Hematopoietic multipotent progenitor cell treated with erythropoietin and hydrocortisone succinate and interleukin-3 and kit ligand, for 8 days (in vitro differentiated cells): Measurements from ENCODE around the gene KIF6.
A peak's percentile ranks its signal among the peaks of the same experiment; 100 is the strongest.
"Not testable (repeated sequence)": the region's sequence is repeated elsewhere in the genome, so short reads cannot be mapped to it uniquely, and the experiment has no call there.

Source experiments
- DNase-seq: peaks from one replicate; pipeline ENCODE4 v3.0.0-alpha.2; 2015

KIF6 gene

GRCh38 chr6:39724787-39725631, at the start of gene KIF6:
Gene KIF6 (minus strand): TSS chr6:39725408. CDS start chr6:39725310, 98 bp downstream.
- DNase-seq, result peak; percentile 93

GRCh38 chr6:39773782-39774181, 48.6 kb upstream of the KIF6 start:
- DNase-seq, result no peak

GRCh38 chr6:39772559-39773273, 47.5 kb upstream of the KIF6 start:
- no peak for DNase-seq

GRCh38 chr6:39770446-39770845, 45.2 kb upstream of the KIF6 start:
- DNase-seq, result no peak

GRCh38 chr6:39769012-39769411, 43.8 kb upstream of the KIF6 start:
- DNase-seq, result no peak

- DNase-seq, result no peak
These were observed 40.4 kb upstream of the KIF6 start for GRCh38 chr6:39765508-39766065.

GRCh38 chr6:39760226-39760952, 35.2 kb upstream of the KIF6 start:
- no peak for DNase-seq

- no peak for DNase-seq
These were observed 33.8 kb upstream of the KIF6 start for GRCh38 chr6:39758905-39759605.

GRCh38 chr6:39756582-39756981, 31.4 kb upstream of the KIF6 start:
- DNase-seq, result no peak

GRCh38 chr6:39755231-39755630, 30.0 kb upstream of the KIF6 start:
- no peak for DNase-seq

GRCh38 chr6:39754514-39755115, 29.4 kb upstream of the KIF6 start:
- no peak for DNase-seq

GRCh38 chr6:39753725-39754045, 28.5 kb upstream of the KIF6 start:
- DNase-seq, result no peak

GRCh38 chr6:39752835-39753724, 27.9 kb upstream of the KIF6 start:
- no peak for DNase-seq

GRCh38 chr6:39746795-39747194, 21.6 kb upstream of the KIF6 start:
- no peak for DNase-seq

- DNase-seq, result no peak
These were observed 8.5 kb upstream of the KIF6 start for GRCh38 chr6:39733704-39734103.

- DNase-seq, result no peak
These were observed 6.4 kb upstream of the KIF6 start for GRCh38 chr6:39731565-39731964.

- no peak for DNase-seq
These were observed 4.7 kb upstream of the KIF6 start for GRCh38 chr6:39729945-39730344.

GRCh38 chr6:39725632-39725997, 407 bp upstream of the KIF6 start:
- DNase-seq, result no peak

- not testable (repeated sequence) for DNase-seq
These were observed 1.9 kb downstream of the KIF6 start for GRCh38 chr6:39723350-39723749.

- DNase-seq, result no peak
These were observed 10.4 kb downstream of the KIF6 start for GRCh38 chr6:39714802-39715201.

GRCh38 chr6:39707962-39708683, 17.1 kb downstream of the KIF6 start:
- no peak for DNase-seq
